Measurements from ENCODE around the gene SLC35A2.

DNA sequence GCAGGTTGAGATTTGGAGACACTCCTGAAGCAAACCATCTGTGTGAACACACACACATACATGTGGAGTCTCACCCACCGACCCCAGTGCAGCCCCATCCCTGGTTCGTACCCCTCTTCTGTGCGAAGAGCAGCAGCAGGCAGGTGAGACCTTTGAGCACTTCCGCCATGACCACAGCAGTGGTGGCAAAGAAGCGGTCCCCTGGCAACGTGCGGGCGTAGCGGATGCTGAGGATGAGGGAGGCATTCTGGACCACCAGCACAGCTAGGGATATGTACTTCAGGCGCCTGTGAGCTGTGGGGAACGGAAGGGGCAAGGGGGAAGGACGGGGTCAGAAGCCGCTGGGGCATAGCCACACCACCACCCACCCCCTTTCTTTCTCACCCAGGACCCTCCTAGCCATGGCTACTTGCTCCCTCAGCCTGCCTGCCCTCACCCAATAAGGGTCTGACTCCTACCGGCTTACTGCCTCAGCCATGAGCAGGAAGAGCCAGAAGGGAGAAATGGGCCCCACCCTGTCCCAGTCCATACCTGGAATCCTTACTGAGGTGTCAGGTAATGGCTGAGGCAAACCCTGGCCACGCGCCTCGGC lies 1.6 kb downstream of the SLC35A2 start:
- no peak for TF ChIP-seq POLR2A (IDR thresholded peaks at IDR 0.05)
- no peak for TF ChIP-seq CTCF (IDR thresholded peaks at IDR 0.05 in 4 of 5, conservative IDR thresholded peaks at IDR 0.05 in 1 of 5)
